ENCODE data around the gene LZTS2. TPM values are rescaled to one million over a fixed set of nuclear protein-coding genes. Genes with fewer than 3 reads are reported as not detected.
A peak's percentile ranks its signal among the peaks of the same experiment; 100 is the strongest.

Gene LZTS2
- total RNA-seq, 1 donor from 2014 or later = 52.2 TPM

DNA sequence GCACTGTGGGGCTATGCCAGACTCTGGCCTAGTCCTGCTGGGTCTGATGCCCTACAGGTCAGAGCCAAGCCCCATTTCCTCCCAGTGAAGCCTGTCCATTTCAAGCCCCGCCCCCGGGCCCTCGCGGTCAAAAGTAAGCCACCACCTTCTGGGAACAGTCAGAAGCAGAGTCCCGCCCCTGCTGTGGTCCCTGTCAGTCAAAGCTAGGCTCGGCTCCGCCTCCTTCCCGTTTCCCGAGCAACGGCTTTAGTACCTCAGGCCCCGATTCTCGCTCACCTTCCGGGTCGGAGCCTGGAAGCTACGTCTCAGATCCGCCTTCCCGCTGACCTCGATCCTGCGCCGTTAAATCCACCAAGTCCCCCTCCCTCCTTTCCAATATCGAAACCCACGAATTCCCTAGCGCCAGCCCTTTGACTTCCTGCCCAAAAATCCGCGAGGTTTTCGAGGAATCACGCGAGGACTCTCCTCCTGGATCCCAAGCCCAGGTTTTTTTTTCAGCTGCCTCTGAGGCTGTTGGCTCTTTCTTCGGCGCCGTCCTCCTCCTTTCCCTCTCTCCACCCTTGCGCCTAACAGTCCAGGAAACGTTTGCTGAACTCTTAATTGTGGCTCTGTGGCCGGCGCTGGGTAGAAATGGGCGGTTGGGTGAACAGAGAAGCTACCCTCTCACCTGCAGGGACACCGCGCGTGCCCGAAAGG, 43.2 kb downstream of the LZTS2 start:
- Mint-ChIP-seq H3K4me1 (ENCODE audit: unreplicated experiment) (peaks cover 23% of the 10 kb centered on the region), H3K36me3 (ENCODE audit: low read depth, unreplicated experiment) (peaks cover 4% of the 10 kb centered on the region), H3K27ac (ENCODE audit: unreplicated experiment) (peak overlapping the region; percentile 100), H3K27me3 (ENCODE audit: unreplicated experiment) (peaks cover 15% of the 10 kb centered on the region), H3K4me3 (ENCODE audit: unreplicated experiment) (peak overlapping the region; percentile 94), H3K9me3 (ENCODE audit: unreplicated experiment) (no peaks in the 10 kb centered on the region)
- peak; percentile 92 for DNase-seq (ENCODE audit: low spot score)
- TF ChIP-seq, protein P1, sequence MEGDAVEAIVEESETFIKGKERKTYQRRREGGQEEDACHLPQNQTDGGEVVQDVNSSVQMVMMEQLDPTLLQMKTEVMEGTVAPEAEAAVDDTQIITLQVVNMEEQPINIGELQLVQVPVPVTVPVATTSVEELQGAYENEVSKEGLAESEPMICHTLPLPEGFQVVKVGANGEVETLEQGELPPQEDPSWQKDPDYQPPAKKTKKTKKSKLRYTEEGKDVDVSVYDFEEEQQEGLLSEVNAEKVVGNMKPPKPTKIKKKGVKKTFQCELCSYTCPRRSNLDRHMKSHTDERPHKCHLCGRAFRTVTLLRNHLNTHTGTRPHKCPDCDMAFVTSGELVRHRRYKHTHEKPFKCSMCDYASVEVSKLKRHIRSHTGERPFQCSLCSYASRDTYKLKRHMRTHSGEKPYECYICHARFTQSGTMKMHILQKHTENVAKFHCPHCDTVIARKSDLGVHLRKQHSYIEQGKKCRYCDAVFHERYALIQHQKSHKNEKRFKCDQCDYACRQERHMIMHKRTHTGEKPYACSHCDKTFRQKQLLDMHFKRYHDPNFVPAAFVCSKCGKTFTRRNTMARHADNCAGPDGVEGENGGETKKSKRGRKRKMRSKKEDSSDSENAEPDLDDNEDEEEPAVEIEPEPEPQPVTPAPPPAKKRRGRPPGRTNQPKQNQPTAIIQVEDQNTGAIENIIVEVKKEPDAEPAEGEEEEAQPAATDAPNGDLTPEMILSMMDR (IDR thresholded peaks at IDR 0.05; ENCODE audit: unreplicated experiment) = no peak

DNA sequence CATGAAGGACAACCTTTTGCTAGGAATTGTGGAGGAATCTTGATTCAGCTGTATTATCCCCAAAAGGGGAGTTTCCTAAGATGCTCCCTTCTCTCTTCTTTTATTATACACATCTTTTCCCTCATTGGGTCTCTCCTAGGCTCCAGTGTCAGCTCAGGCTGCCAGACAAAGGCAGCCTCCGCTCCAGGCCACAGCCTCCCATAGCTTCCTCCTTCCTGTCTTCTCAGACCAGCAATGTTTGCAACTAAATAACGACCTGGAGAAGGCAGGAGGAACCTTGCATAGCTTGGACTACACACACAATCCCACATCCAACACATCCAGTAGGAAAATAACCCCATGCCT, 43.7 kb downstream of the LZTS2 start:
- Mint-ChIP-seq H3K4me1 (ENCODE audit: unreplicated experiment) (peaks cover 21% of the 10 kb centered on the region), H3K9me3 (ENCODE audit: unreplicated experiment) (no peaks in the 10 kb centered on the region), H3K36me3 (ENCODE audit: low read depth, unreplicated experiment) (no peaks in the 10 kb centered on the region), H3K4me3 (ENCODE audit: unreplicated experiment) (peak overlapping the region; percentile 94), H3K27me3 (ENCODE audit: unreplicated experiment) (peaks cover 12% of the 10 kb centered on the region), H3K27ac (ENCODE audit: unreplicated experiment) (peak overlapping the region; percentile 100)
- TF ChIP-seq, protein P1 (IDR thresholded peaks at IDR 0.05; ENCODE audit: unreplicated experiment) = no peak
- no peak for DNase-seq (ENCODE audit: low spot score)

DNA sequence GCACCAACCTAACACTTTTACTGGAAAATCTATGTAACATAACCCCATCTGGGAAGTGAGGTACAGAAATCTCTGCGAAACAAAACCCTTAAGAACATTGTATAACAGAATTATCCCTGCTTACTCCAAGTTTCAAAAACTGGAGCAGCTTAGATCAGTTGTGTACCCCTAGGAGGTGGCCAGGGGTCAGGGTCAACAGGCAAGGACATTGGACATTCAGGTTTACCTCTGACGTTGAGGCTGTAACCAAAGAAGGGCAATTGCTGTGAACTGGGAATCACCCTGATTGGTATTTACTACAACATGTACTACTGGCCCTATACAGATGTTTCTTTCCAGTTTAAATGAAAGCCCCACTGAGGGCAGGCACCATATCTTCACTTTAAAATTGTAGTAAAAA, 44.5 kb downstream of the LZTS2 start:
- TF ChIP-seq, protein P1 (IDR thresholded peaks at IDR 0.05; ENCODE audit: unreplicated experiment) = no peak
- H3K36me3 Mint-ChIP-seq (ENCODE audit: low read depth, unreplicated experiment) = no peaks in the 10 kb centered on the region
- no peak overlapping the region for H3K27ac Mint-ChIP-seq (ENCODE audit: unreplicated experiment)
- H3K4me1 Mint-ChIP-seq (ENCODE audit: unreplicated experiment) = peaks cover 28% of the 10 kb centered on the region
- no peak overlapping the region for H3K4me3 Mint-ChIP-seq (ENCODE audit: unreplicated experiment)
- H3K27me3 Mint-ChIP-seq (ENCODE audit: unreplicated experiment) = peaks cover 18% of the 10 kb centered on the region
- no peak for DNase-seq (ENCODE audit: low spot score)
- H3K9me3 Mint-ChIP-seq (ENCODE audit: unreplicated experiment) = no peaks in the 10 kb centered on the region

DNA sequence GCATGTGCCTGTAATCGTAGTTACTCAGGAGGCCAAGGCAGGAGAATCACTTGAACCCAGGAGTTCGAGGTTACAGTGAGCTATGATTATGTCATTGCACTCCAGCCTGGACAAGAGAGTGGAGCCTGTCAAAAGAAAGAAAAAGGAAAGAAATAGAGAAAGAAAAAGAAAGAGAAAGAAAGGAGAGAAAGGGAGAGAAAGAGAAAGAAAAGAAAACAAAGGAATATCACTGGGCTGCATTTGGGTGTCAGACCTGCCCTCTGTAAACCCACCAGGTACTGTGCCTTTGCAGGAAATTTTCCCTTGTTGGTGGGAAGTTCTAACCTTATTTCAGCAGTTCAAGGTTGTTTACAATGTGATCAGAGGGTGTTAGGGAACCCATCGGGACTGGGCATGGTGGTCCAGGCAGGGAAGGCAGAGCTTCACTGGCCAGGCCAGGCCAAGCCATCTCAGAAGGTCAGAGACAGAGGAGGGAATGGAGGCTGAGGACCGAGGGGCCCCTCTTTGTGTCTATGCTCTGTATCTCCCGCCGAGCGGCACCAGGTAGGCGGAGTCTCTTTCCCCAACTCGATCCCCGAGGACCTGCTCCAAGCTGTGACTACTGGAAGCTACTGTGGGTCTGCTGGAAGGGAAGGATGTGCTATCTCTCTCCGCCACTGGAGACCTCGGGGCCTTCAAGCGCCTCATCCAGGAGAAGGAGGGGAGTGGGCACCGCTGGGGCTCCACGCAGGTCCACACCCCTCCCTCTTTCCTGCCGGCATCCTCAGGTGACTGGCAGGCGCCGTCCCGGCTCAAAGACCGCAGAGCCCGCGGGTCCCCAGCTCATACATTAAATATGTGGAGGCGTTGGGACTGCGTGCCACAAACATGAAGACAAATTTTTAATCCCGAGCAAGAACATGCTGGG, 47.0 kb downstream of the LZTS2 start:
- Mint-ChIP-seq H3K36me3 (ENCODE audit: low read depth, unreplicated experiment) (no peaks in the 10 kb centered on the region), H3K27me3 (ENCODE audit: unreplicated experiment) (peaks cover 29% of the 10 kb centered on the region), H3K9me3 (ENCODE audit: unreplicated experiment) (no peaks in the 10 kb centered on the region), H3K4me1 (ENCODE audit: unreplicated experiment) (peaks cover 32% of the 10 kb centered on the region), H3K27ac (ENCODE audit: unreplicated experiment) (no peak overlapping the region), H3K4me3 (ENCODE audit: unreplicated experiment) (no peak overlapping the region)
- no peak for DNase-seq (ENCODE audit: low spot score)
- TF ChIP-seq, protein P1 (IDR thresholded peaks at IDR 0.05; ENCODE audit: unreplicated experiment) = no peak

DNA sequence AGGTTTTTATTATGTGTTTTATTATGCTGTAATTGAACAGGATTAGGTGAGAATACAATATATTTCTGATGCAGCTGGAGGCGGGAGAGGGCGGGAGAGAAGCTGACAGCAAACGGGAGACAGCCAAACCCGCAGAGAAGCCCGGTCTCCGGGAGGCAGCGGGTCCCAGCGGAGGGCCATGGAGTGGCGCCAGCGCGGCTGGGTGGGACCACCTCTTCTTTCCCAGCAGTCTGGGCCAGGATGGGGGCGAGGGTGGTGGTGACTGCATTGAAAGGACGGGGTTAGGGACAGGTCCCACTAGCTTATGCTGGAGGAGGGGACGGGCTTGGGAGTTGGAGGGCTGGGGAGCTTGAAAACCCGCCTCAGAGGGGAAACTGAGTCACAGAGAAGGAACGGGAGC, 47.7 kb downstream of the LZTS2 start:
- Mint-ChIP-seq H3K4me1 (ENCODE audit: unreplicated experiment) (peaks cover 28% of the 10 kb centered on the region), H3K4me3 (ENCODE audit: unreplicated experiment) (no peak overlapping the region), H3K27ac (ENCODE audit: unreplicated experiment) (no peak overlapping the region), H3K9me3 (ENCODE audit: unreplicated experiment) (no peaks in the 10 kb centered on the region), H3K27me3 (ENCODE audit: unreplicated experiment) (peaks cover 29% of the 10 kb centered on the region), H3K36me3 (ENCODE audit: low read depth, unreplicated experiment) (no peaks in the 10 kb centered on the region)
- DNase-seq (ENCODE audit: low spot score) = no peak
- TF ChIP-seq, protein P1 (IDR thresholded peaks at IDR 0.05; ENCODE audit: unreplicated experiment) = no peak
